MCF 10A (cell line): Measurements from ENCODE around the gene ZNF697. TPM values are rescaled to one million over a fixed set of nuclear protein-coding genes. Genes with fewer than 3 reads are reported as not detected.

Experiments
- BruUV-seq: library from RNA; stranded (reverse); fragments of 400-500 nt; replicated peaks from 2 replicates; lab custom pipeline; 2021; lab: Mats Ljungman, UMichigan
- CTCF ChIA-PET: fragments of 300-600 bp; sonication (Branson Sonifier 250); formaldehyde crosslinking; extraction: SDS; loops from one replicate; lab custom pipeline; 2021; ENCODE audit warnings: antibody characterized with exemption, inconsistent platforms; lab: Yijun Ruan, JAX
- POLR2A ChIA-PET: fragments of 300-600, 350-650 bp; sonication (Branson Sonifier 250); formaldehyde crosslinking; extraction: SDS; loops from one replicate; lab custom pipeline; 2020; ENCODE audit warnings: antibody characterized with exemption, inconsistent platforms; lab: Yijun Ruan, JAX
- DNase-seq: peaks from one replicate; pipeline ENCODE4 v3.0.0-alpha.2; 2018; ENCODE audit not compliant: unreplicated experiment
- H3K27ac Mint-ChIP-seq: one replicate; pipeline ENCODE4 v1.8.0; 2022; ENCODE audit warnings: mild to moderate bottlenecking, low read depth, mixed read lengths; ENCODE audit not compliant: unreplicated experiment
- H3K27me3 Mint-ChIP-seq: one replicate; pipeline ENCODE4 v1.8.0; 2022; ENCODE audit warnings: mixed read lengths; ENCODE audit not compliant: insufficient read depth, unreplicated experiment
- H3K36me3 Mint-ChIP-seq: one replicate; pipeline ENCODE4 v1.8.0; 2022; ENCODE audit warnings: mild to moderate bottlenecking, moderate library complexity, mixed read lengths; ENCODE audit not compliant: insufficient read depth, unreplicated experiment
- H3K4me1 Mint-ChIP-seq: one replicate; pipeline ENCODE4 v1.8.0; 2022; ENCODE audit warnings: mixed read lengths; ENCODE audit not compliant: insufficient read depth, unreplicated experiment
- H3K4me3 Mint-ChIP-seq: one replicate; pipeline ENCODE4 v1.8.0; 2022; ENCODE audit warnings: mild to moderate bottlenecking, moderate library complexity, mixed read lengths; ENCODE audit not compliant: unreplicated experiment
- H3K9me3 Mint-ChIP-seq: one replicate; pipeline ENCODE4 v1.8.0; 2022; ENCODE audit warnings: mixed read lengths; ENCODE audit not compliant: unreplicated experiment
- CTCF ChIP-seq: fragments of 200-600 bp; IDR thresholded peaks from one replicate; pipeline ENCODE4 v1.8.0; 2022; ENCODE audit warnings: antibody characterized with exemption, mild to moderate bottlenecking; ENCODE audit not compliant: unreplicated experiment
- intact Hi-C: fragments of 100-400 bp; cut with micrococcal nuclease; formaldehyde crosslinking; loops from 2 replicates; pipeline ENCODE4 v1.14.1; 2022
- total RNA-seq: library from RNA; stranded (reverse); gene quantifications from 2 replicates; pipeline ENCODE4 v1.2.3, GENCODE V29; 2022

The ZNF697 gene
- total RNA-seq, 1 experiment from 2014 or later = 13.2 TPM

- BruUV-seq = no TSS peak
- Mint-ChIP-seq H3K4me3 (no peak overlapping the region), H3K9me3 (peaks cover 7% of the 10 kb centered on the region), H3K36me3 (no peaks in the 10 kb centered on the region), H3K27me3 (no peaks in the 10 kb centered on the region), H3K4me1 (no peaks in the 10 kb centered on the region), H3K27ac (no peak overlapping the region)
- ChIA-PET CTCF (interaction anchor here (0.7 to 2.2 kb wide), 3 partner anchors 17 to 859 kb away, joined by 3 to 7 read pairs (median 3); no protein-coding TSS in a partner anchor), POLR2A (interaction anchor here (0.6 kb wide), 1 partner anchor 1625 kb away, joined by 4 read pairs; no protein-coding TSS in a partner anchor)
- intact Hi-C loops = no loop called here
- DNase-seq = no peak
- TF ChIP-seq CTCF = no peak
These were observed 52.9 kb downstream of the ZNF697 start for GRCh38 chr1:119595168-119595567.

GRCh38 chr1:119594376-119594775, 53.7 kb downstream of the ZNF697 start:
- ChIA-PET CTCF (interaction anchor here (1.3 kb wide), 1 partner anchor 11 kb away, joined by 3 read pairs; no protein-coding TSS in a partner anchor), POLR2A (no interaction called here)
- H3K36me3 Mint-ChIP-seq = no peaks in the 10 kb centered on the region
- H3K4me3 Mint-ChIP-seq = no peak overlapping the region
- no peak for TF ChIP-seq CTCF
- no peaks in the 10 kb centered on the region for H3K27me3 Mint-ChIP-seq
- no peak overlapping the region for H3K27ac Mint-ChIP-seq
- DNase-seq = no peak
- H3K4me1 Mint-ChIP-seq = no peaks in the 10 kb centered on the region
- intact Hi-C loops = no loop called here
- H3K9me3 Mint-ChIP-seq = peaks cover 7% of the 10 kb centered on the region
- BruUV-seq = no TSS peak

GRCh38 chr1:119593805-119594204, 54.3 kb downstream of the ZNF697 start:
- intact Hi-C loops = no loop called here
- Mint-ChIP-seq H3K4me1 (no peaks in the 10 kb centered on the region), H3K27ac (no peak overlapping the region), H3K4me3 (no peak overlapping the region), H3K27me3 (no peaks in the 10 kb centered on the region), H3K36me3 (no peaks in the 10 kb centered on the region), H3K9me3 (peaks cover 7% of the 10 kb centered on the region)
- ChIA-PET POLR2A (no interaction called here), CTCF (interaction anchor here (0.8 to 1.3 kb wide), 3 partner anchors 8 to 18 kb away, joined by 3 to 6 read pairs (median 3); no protein-coding TSS in a partner anchor)
- TF ChIP-seq CTCF = no peak
- DNase-seq = no peak
- BruUV-seq = no TSS peak

GRCh38 chr1:119590393-119590792, 57.7 kb downstream of the ZNF697 start:
- Mint-ChIP-seq H3K36me3 (no peaks in the 10 kb centered on the region), H3K27me3 (no peaks in the 10 kb centered on the region), H3K9me3 (peaks cover 7% of the 10 kb centered on the region), H3K27ac (no peak overlapping the region), H3K4me1 (no peaks in the 10 kb centered on the region), H3K4me3 (no peak overlapping the region)
- TF ChIP-seq CTCF = no peak
- CTCF ChIA-PET = interaction anchor here (0.6 to 2.5 kb wide), 2 partner anchors 21 to 115 kb away, joined by 3 to 9 read pairs; no protein-coding TSS in a partner anchor
- BruUV-seq = no TSS peak
- intact Hi-C loops = no loop called here
- POLR2A ChIA-PET = interaction anchor here (1.3 kb wide), 1 partner anchor 10 kb away, joined by 5 read pairs; no protein-coding TSS in a partner anchor
- no peak for DNase-seq
